Tibial nerve (tissue), 4 donors: ENCODE results near the gene MRPL54. TPM values are rescaled to one million over a fixed set of nuclear protein-coding genes. Genes with fewer than 3 reads are reported as not detected.

ENCODE experiments used
- DNase-seq, 2 donors: peaks; one replicate each; pipeline ENCODE4 v3.0.0-alpha.2; 2019; ENCODE audit warnings: low spot score in 2 of 2
- H3K27ac ChIP-seq, 4 donors: fragments of 200-600 bp; sonication (generic) in 3 of 4; one replicate each; pipeline ENCODE4 v1.5.1; 2017 to 2019; ENCODE audit warnings: mild to moderate bottlenecking in 1 of 4
- H3K27me3 ChIP-seq, 2 donors: fragments of 200-600 bp; sonication (generic) in 1 of 2; one replicate each; pipeline versions ENCODE4 v1.5.1 to v1.6.0; 2017 to 2019
- H3K36me3 ChIP-seq, 3 donors: fragments of 200-600 bp; sonication (generic); one replicate each; pipeline ENCODE4 v1.5.1; 2018 to 2019
- H3K4me1 ChIP-seq, 4 donors: fragments of 200-600 bp; sonication (generic) in 3 of 4; one replicate each; pipeline ENCODE4 v1.5.1; 2017 to 2019
- H3K4me3 ChIP-seq, 4 donors: fragments of 200-600 bp; sonication (generic) in 3 of 4; one replicate each; pipeline ENCODE4 v1.5.1; 2017 to 2019; ENCODE audit warnings: mild to moderate bottlenecking in 1 of 4, moderate library complexity in 1 of 4
- H3K9me3 ChIP-seq, 4 donors: fragments of 200-600 bp; sonication (generic) in 3 of 4; one replicate each; pipeline ENCODE4 v1.5.1; 2017 to 2019
- CTCF ChIP-seq, 5 experiments: fragments of 200-600 bp in 3 of 5; fragments of 450-650 bp in 2 of 5; sonication (generic) in 3 of 5; IDR thresholded peaks; one replicate each; pipeline ENCODE4 v1.5.1; 2016 to 2019; ENCODE audit warnings: antibody characterized with exemption in 5 of 5, mild to moderate bottlenecking in 3 of 5, moderate library complexity in 2 of 5
- EP300 ChIP-seq, 2 donors: sonication (generic); formaldehyde crosslinking; IDR thresholded peaks; one replicate each; pipeline ENCODE4 v1.6.1; 2017; ENCODE audit warnings: antibody characterized with exemption in 2 of 2, mild to moderate bottlenecking in 1 of 2
- POLR2A ChIP-seq, 2 donors: fragments of 450-650 bp; IDR thresholded peaks; one replicate each; pipeline ENCODE4 v1.6.1; 2017; ENCODE audit warnings: antibody characterized with exemption in 2 of 2, mild to moderate bottlenecking in 2 of 2, moderate library complexity in 2 of 2
- WGBS, 2 donors: methylation state at CpG; one replicate each; pipeline ENCODE4 v1.1.5; 2018; 5-methylcytosine and 5-hydroxymethylcytosine counted together
- total RNA-seq, 4 donors: library from RNA; depleted of rRNA; stranded (reverse); fragments of >200 nt; gene quantifications; one replicate each; pipeline ENCODE4 v1.1.0, GENCODE V29; 2016

Gene MRPL54
- total RNA-seq, 4 donors from 2014 or later: 44.1 to 111 (median 59.2) TPM

- 82 to 85% methylated on average over 28 to 31 of the region's 32 CpGs for WGBS, 2 donors
- Histone ChIP-seq H3K4me3 (no peak overlapping the region), H3K27ac (no peak overlapping the region), H3K27me3 (no peaks in the 10 kb centered on the region), H3K4me1 (no peaks in the 10 kb centered on the region), H3K36me3 (no peaks in the 10 kb centered on the region), H3K9me3 (peaks cover 0 to 4% (median 0%) of the 10 kb centered on the region in 4 donors)
- TF ChIP-seq EP300 (IDR thresholded peaks at IDR 0.05) (no peak), CTCF (IDR thresholded peaks at IDR 0.05) (no peak), POLR2A (IDR thresholded peaks at IDR 0.05) (no peak)
- no peak for DNase-seq
Observed at GRCh38 chr19:3738477-3739220, 23.8 kb upstream of the MRPL54 start.

- WGBS, 2 donors: 87 to 89% methylated on average over 17 to 24 of the region's 24 CpGs
- no peaks in the 10 kb centered on the region for H3K36me3 ChIP-seq
- H3K4me1 ChIP-seq: no peaks in the 10 kb centered on the region
- no peak overlapping the region for H3K4me3 ChIP-seq
- no peak for DNase-seq
- peaks cover 0 to 2% of the 10 kb centered on the region in 2 donors for H3K27me3 ChIP-seq
- no peak overlapping the region for H3K27ac ChIP-seq
- no peak for TF ChIP-seq POLR2A (IDR thresholded peaks at IDR 0.05)
- TF ChIP-seq EP300 (IDR thresholded peaks at IDR 0.05): no peak
- TF ChIP-seq CTCF (IDR thresholded peaks at IDR 0.05): no peak
- peaks cover 0 to 4% (median 0%) of the 10 kb centered on the region in 4 donors for H3K9me3 ChIP-seq
Observed at GRCh38 chr19:3740431-3740830, 22.1 kb upstream of the MRPL54 start.

GRCh38 chr19:3743486-3743885 is 19.0 kb upstream of the MRPL54 start:
- Histone ChIP-seq H3K27ac (no peak overlapping the region), H3K4me3 (no peak overlapping the region), H3K36me3 (no peaks in the 10 kb centered on the region), H3K9me3 (peaks cover 0 to 4% (median 0%) of the 10 kb centered on the region in 4 donors), H3K4me1 (no peaks in the 10 kb centered on the region), H3K27me3 (peaks cover 0 to 14% of the 10 kb centered on the region in 2 donors)
- no peak for DNase-seq
- 95 to 98% methylated on average over 2 of the region's 2 CpGs for WGBS, 2 donors
- TF ChIP-seq CTCF (IDR thresholded peaks at IDR 0.05) (no peak), POLR2A (IDR thresholded peaks at IDR 0.05) (no peak), EP300 (IDR thresholded peaks at IDR 0.05) (no peak)

GRCh38 chr19:3745363-3746045 is 17.0 kb upstream of the MRPL54 start:
- Histone ChIP-seq H3K4me3 (no peak overlapping the region), H3K9me3 (peaks cover 0 to 4% (median 0%) of the 10 kb centered on the region in 4 donors), H3K4me1 (no peaks in the 10 kb centered on the region), H3K36me3 (peaks cover 0 to 11% (median 9%) of the 10 kb centered on the region in 3 donors), H3K27ac (no peak overlapping the region), H3K27me3 (peaks cover 0 to 14% of the 10 kb centered on the region in 2 donors)
- no peak for TF ChIP-seq POLR2A (IDR thresholded peaks at IDR 0.05)
- no peak for TF ChIP-seq EP300 (IDR thresholded peaks at IDR 0.05)
- TF ChIP-seq CTCF (IDR thresholded peaks at IDR 0.05): no peak
- WGBS, 2 donors: 66 to 75% methylated on average over 7 to 8 of the region's 8 CpGs
- no peak for DNase-seq
